A549 (cell line): ENCODE measurements around the gene PITX1.

ENCODE experiments used
- BHLHE40 ChIP-seq: IDR thresholded peaks from 2 replicates; pipeline ENCODE4 v1.6.1; 2012; ENCODE audit warnings: low read depth, low read length, inconsistent platforms
- CBX8 ChIP-seq: fragments of 200-600 bp; sonication (generic); IDR thresholded peaks from 2 replicates; pipeline ENCODE4 v1.6.1; 2016
- CHD4 ChIP-seq: fragments of 200-600 bp; sonication (generic); IDR thresholded peaks from 2 replicates; pipeline ENCODE4 v1.6.1; 2016; ENCODE audit warnings: antibody characterized with exemption, mild to moderate bottlenecking, borderline replicate concordance
- CTCF ChIP-seq: fragments of >200 bp; sonication (Bioruptor Twin); formaldehyde crosslinking; IDR thresholded peaks from 3 replicates; pipeline ENCODE4 v1.5.1; 2016
- JUN ChIP-seq, 2 experiments: fragments of >200 bp; sonication (Bioruptor Twin); formaldehyde crosslinking; IDR thresholded peaks; 2 replicates in 1 of 2; 3 replicates in 1 of 2; pipeline ENCODE4 v1.6.1; 2016 to 2017
- JUNB ChIP-seq: fragments of >200 bp; sonication (Bioruptor Twin); formaldehyde crosslinking; IDR thresholded peaks from 2 replicates; pipeline ENCODE4 v1.6.1; 2016
- MAFK ChIP-seq: fragments of 450-650 bp; IDR thresholded peaks from 2 replicates; pipeline ENCODE4 v1.6.1; 2014; ENCODE audit not compliant: partially characterized antibody
- NR3C1 ChIP-seq: fragments of >200 bp; sonication (Bioruptor Twin); formaldehyde crosslinking; IDR thresholded peaks from 3 replicates; pipeline ENCODE4 v1.6.1; 2017
- POLR2A ChIP-seq: IDR thresholded peaks from 2 replicates; pipeline ENCODE4 v1.6.1; 2012; ENCODE audit warnings: mild to moderate bottlenecking, low read length
- RFX5 ChIP-seq: fragments of 450-650 bp; IDR thresholded peaks from 2 replicates; pipeline ENCODE4 v1.7.1; 2014; ENCODE audit warnings: antibody characterized with exemption, mild to moderate bottlenecking, moderate library complexity
- RNF2 ChIP-seq: fragments of 200-600 bp; sonication (generic); IDR thresholded peaks from 2 replicates; pipeline ENCODE4 v1.6.1; 2016; ENCODE audit warnings: low read depth, mild to moderate bottlenecking, antibody characterized with exemption, moderate library complexity, borderline replicate concordance

GRCh38 chr5:135057233-135057632 lies 23.2 kb upstream of the PITX1 start:
- TF ChIP-seq CTCF (no peak), JUNB (no peak), CHD4 (no peak), POLR2A (no peak), RFX5 (no peak), MAFK (no peak), NR3C1 (no peak), CBX8 (no peak), JUN (IDR thresholded peaks at IDR 0.05) (no peak), RNF2 (no peak), BHLHE40 (no peak)
